ENCODE data around the gene SERTM2. TPM values are rescaled to one million over a fixed set of nuclear protein-coding genes. Genes with fewer than 3 reads are reported as not detected.

The SERTM2 gene
- total RNA-seq, 2 experiments from 2014 or later: not detected

DNA sequence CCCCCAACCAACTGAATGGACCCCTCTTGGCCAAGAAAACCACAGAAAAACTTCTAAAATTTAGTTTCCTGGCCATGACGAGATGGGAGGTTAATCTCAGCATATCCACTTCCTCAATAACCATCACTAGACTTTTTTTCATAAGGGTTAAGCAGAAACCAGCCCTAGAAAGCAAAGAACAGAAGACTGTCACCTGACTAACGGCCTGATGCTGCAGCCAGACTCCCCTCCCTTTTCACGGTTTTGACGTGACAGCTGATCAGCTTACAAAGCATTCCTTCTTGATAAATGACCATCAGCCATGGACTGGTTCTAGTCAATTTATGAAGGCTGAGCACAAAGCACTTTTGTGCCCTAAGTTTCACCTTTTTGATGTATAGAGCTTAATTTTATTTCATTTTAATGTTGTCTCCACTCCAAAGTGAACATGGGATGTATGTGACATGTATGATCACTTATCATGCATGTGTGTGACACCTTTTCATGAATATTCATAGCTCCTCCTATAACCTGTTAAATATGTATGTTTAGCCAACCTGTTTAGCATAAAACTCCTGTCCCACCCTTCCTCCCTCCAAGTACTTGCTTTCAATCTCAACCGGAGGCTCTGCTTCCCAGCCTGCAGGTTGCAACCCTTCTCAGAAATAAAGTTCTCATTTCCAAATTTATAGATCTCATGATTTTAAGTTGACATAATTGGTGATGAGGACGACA lies 56.3 kb downstream of the SERTM2 start:
- POLR2A ChIA-PET: no interaction called here
- H3K27ac Mint-ChIP-seq: no peak overlapping the region
- no peaks in the 10 kb centered on the region for H3K27me3 Mint-ChIP-seq
- CTCF ChIA-PET: no interaction called here
- TF ChIP-seq, protein P1, sequence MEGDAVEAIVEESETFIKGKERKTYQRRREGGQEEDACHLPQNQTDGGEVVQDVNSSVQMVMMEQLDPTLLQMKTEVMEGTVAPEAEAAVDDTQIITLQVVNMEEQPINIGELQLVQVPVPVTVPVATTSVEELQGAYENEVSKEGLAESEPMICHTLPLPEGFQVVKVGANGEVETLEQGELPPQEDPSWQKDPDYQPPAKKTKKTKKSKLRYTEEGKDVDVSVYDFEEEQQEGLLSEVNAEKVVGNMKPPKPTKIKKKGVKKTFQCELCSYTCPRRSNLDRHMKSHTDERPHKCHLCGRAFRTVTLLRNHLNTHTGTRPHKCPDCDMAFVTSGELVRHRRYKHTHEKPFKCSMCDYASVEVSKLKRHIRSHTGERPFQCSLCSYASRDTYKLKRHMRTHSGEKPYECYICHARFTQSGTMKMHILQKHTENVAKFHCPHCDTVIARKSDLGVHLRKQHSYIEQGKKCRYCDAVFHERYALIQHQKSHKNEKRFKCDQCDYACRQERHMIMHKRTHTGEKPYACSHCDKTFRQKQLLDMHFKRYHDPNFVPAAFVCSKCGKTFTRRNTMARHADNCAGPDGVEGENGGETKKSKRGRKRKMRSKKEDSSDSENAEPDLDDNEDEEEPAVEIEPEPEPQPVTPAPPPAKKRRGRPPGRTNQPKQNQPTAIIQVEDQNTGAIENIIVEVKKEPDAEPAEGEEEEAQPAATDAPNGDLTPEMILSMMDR (IDR thresholded peaks at IDR 0.05): no peak
- ATAC-seq (no peak), DNase-seq (no peak)
- H3K36me3 Mint-ChIP-seq (ENCODE audit: low read depth): no peaks in the 10 kb centered on the region
- no peaks in the 10 kb centered on the region for H3K4me1 Mint-ChIP-seq (ENCODE audit: low read depth)
- no peaks in the 10 kb centered on the region for H3K9me3 Mint-ChIP-seq
- intact Hi-C loops (cut with micrococcal nuclease): no loop called here
- no peak overlapping the region for H3K4me3 Mint-ChIP-seq

DNA sequence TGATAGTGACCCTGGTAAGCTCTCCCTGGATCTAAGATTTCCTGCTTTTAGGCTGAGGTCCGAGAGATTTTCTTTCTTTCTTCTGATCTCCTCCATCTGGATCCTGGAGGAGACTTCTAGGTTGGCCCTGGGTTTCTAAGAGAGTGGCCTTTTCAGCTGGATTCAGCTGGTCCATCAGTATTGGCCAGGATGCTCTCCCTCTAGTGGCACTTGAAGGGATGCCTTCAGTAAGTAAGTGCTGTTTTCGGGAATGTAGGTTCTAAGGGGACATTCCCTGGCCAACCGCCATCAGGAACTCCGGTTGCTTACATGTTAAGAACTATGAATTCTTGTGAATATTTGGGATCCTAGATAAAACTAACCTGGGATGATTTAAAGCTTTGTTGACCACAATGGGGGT lies 56.9 kb downstream of the SERTM2 start:
- POLR2A ChIA-PET: no interaction called here
- TF ChIP-seq, protein P1 (IDR thresholded peaks at IDR 0.05): no peak
- intact Hi-C loops (cut with micrococcal nuclease): no loop called here
- CTCF ChIA-PET: no interaction called here
- H3K27me3 Mint-ChIP-seq: no peaks in the 10 kb centered on the region
- DNase-seq (no peak), ATAC-seq (no peak)
- H3K27ac Mint-ChIP-seq: no peak overlapping the region
- no peaks in the 10 kb centered on the region for H3K4me1 Mint-ChIP-seq (ENCODE audit: low read depth)
- H3K36me3 Mint-ChIP-seq (ENCODE audit: low read depth): no peaks in the 10 kb centered on the region
- H3K4me3 Mint-ChIP-seq: no peak overlapping the region
- no peaks in the 10 kb centered on the region for H3K9me3 Mint-ChIP-seq

DNA sequence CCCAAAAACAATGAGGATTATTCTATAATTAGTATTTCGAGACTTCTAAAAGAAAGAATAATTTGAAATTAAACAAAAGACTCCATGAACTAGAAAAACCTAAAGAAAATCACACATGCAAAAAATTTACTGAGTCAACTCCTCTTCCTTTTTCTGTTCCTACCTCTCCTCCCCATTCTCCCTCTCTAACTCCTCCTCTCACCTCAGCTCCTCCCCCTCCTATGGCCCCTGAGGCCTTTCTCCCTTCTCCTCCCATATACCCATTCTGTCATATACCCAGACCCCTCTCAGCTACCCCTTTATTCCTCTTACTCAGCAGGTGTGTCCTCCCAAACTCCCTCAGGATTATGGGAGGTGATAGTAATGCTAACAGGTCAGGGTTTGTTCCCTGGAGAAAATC lies 57.4 kb downstream of the SERTM2 start:
- H3K36me3 Mint-ChIP-seq (ENCODE audit: low read depth): no peaks in the 10 kb centered on the region
- no peaks in the 10 kb centered on the region for H3K9me3 Mint-ChIP-seq
- ATAC-seq: no peak
- no peak for DNase-seq
- ChIA-PET CTCF (no interaction called here), POLR2A (no interaction called here)
- intact Hi-C loops (cut with micrococcal nuclease): no loop called here
- no peak overlapping the region for H3K27ac Mint-ChIP-seq
- no peak overlapping the region for H3K4me3 Mint-ChIP-seq
- TF ChIP-seq, protein P1 (IDR thresholded peaks at IDR 0.05): no peak
- H3K27me3 Mint-ChIP-seq: no peaks in the 10 kb centered on the region
- no peaks in the 10 kb centered on the region for H3K4me1 Mint-ChIP-seq (ENCODE audit: low read depth)

Other genes starting within 250 kb of the SERTM2 start
- gene CAPN6, start 241.2 kb upstream of the SERTM2 start, total RNA-seq: not detected
- not detected for gene DCX, start 99.5 kb upstream of the SERTM2 start, total RNA-seq
- gene ALG13, start 169.5 kb downstream of the SERTM2 start, total RNA-seq: 10 to 100 TPM; 51.9 to 53.3 TPM